T-helper 2 cell treated with Interferon-gamma antibody and Interleukin-4, amounts not matched to agents 100 ng/mL and 5 ng/mL, for 36 hours (primary cell): Measurements from ENCODE around the gene SAFB2. TPM values are rescaled to one million over a fixed set of nuclear protein-coding genes. Genes with fewer than 3 reads are reported as not detected.

Source experiments
- intact Hi-C: fragments of 100-400 bp; cut with micrococcal nuclease; formaldehyde crosslinking; loops from one replicate; pipeline ENCODE4 v1.15.1; 2023
- total RNA-seq: library from RNA; stranded (reverse); gene quantifications from 2 replicates; pipeline ENCODE4 v1.2.3, GENCODE V29; 2022

The SAFB2 gene
- total RNA-seq, 1 donor from 2014 or later = 108 TPM

DNA sequence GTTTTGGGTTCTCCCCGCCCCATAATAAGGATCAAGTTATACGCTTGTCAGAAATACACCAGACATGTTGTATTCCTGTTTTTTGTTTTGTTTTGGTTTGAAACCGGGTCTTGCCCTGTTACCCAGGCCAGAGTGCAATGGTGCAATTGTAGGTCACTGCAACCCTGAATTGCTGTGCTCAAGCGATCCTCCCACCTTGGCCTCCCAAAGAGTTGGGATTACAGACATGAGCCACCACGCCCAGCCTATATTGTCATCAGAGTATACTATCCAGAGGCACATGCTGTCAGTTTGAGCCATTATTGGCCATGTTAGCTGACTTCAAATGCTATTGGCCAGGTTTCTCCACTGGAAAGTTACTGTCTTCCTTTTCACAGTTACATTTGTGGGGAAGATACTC, 10.1 kb upstream of the SAFB2 start:
- intact Hi-C loops = no loop called here

DNA sequence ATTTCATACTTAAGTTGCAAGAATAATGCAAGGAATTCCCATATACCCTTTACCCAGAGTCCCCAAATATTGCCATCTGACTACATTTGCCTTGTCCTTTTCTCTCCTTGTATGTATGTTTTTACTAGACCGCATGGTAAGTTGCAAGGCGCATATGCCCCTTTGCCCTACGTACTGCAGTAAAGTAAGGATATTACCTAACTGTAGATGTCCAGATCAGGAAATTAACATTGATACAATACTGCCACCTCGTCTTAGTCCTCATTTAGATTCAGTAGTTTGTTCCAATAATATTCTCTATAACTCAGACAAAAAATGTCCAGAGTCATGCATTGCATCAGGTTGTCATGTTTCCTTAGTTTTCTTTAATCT, 9.7 kb upstream of the SAFB2 start:
- intact Hi-C loops = no loop called here

DNA sequence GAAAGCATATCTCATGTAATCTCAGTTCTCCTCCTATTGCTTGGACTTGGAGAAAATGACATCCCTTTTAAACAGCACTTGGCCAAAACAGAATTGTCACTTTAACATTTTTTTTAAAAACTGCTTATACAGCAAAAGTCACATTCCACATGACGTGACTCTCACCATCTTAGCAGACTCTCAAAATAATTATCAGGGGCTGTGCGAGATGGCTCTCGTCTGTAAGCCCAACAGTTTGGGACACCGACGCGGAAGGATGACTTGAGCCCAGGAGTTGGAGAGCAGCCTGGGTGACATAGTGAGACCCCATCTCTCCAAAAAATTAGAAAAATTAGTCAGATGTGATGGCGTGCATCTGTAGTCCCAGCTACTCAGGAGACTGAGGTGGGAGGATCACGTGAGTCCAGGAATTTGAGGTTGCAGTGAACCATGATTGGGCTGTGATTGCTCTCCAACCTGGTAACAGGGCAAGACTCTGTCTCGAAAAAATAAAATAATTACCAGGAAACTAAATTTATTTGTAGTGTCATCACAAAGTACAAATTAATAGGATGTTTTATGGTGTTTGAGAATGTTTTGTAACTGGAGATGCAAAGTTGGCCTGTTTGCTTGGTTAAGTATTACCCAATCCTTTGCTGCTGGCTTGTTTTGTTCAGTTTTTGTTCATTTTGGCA, 9.1 kb upstream of the SAFB2 start:
- intact Hi-C loops = no loop called here

DNA sequence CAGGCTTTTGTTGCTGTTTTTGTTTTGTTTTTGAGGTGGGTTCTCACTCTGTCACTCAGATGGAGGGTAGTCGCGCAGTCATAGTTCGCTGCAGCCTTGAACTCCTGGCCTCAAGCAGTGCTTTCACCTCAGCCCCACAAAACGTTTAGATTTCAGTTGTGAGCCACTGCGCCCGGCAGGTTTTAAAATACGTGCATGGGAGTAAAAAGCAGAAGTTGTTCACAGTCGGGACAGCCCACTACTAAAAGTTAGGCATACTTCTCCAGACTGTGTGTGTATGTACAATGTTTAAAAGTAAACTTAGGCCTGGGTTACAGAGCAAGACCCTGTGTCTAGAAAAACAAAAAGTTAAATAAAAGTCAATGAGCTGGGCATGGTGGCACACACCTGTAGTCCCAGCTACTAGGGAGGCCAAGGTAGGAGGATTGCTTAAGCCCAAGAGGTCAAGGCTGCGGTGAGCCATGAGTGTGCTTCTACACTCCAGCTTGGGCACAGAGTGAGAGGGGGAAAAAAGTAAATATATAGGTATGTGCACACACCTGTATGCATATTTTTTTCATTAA, 6.4 kb upstream of the SAFB2 start:
- intact Hi-C loops = loop anchor here (10.0 kb wide), 1 partner anchor 276 kb away; the partner anchor contains the start of genes NDUFA11 and VMAC

DNA sequence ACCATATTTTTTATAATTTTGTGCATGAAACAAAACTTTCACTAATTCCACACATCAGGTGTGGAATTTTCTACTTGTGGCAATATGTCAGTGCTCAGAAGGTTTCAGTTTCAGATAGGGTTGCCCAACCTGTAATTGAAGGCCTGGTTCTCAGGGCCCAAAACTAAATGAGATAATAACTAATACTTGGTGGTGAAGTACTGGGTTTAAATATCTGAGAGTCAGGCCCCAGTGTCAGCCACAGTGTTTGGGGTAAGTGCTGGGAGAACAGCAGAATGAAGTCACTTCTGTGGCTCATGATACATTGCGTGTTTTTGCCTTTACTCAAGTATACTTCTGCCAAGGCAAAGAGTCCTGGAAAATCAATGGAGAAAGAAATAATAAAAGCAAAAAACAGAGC, 5.9 kb upstream of the SAFB2 start:
- intact Hi-C loops = loop anchor here (10.0 kb wide), 1 partner anchor 276 kb away; the partner anchor contains the start of genes NDUFA11 and VMAC

DNA sequence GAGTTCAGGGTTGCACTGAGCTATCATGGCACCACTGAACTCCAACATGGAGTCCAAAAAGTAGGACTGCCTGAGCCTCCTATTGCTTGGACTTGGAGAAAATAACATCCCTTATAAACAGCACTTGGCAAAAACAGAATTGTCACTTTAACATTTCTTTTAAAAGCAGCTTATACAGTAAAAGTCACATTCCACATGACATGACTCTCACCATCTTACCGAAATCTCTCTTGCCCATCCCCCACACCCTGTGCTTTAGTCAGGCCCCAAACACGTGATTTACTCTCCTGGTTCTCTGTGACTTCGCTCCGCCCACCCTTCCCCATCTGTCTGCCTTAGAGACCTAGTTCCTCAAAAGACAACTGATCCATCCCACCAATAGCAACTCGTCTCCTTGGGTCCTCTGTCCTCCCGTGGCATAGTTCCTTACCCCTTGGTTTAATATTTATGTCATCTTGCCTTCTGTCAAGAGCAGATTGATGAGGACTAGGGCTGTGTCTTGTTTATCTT, 4.9 kb upstream of the SAFB2 start:
- intact Hi-C loops = loop anchor here (10.0 kb wide), 1 partner anchor 277 kb away; the partner anchor contains the start of genes NDUFA11 and VMAC

DNA sequence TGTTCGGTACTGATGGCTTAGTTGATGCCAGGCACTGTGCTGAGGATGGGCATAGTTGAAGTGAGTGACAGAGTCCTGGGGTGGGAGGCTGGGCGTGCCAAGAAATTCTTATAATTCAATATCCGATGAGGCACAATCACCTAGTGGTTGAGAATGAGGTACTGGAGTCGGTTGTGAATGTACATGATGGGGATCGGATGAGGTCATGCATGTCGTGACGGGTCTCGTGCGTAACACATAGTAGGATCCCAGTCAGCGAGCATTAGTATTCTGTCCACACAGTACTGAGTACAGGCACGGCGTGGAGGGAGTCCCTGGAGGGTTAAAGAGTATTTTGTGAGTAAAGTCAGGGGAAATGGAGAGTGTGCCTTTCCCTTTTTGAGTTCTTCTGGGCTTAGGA, 3.1 kb upstream of the SAFB2 start:
- intact Hi-C loops = loop anchor here (10.0 kb wide), 1 partner anchor 279 kb away; the partner anchor contains the start of genes NDUFA11 and VMAC

DNA sequence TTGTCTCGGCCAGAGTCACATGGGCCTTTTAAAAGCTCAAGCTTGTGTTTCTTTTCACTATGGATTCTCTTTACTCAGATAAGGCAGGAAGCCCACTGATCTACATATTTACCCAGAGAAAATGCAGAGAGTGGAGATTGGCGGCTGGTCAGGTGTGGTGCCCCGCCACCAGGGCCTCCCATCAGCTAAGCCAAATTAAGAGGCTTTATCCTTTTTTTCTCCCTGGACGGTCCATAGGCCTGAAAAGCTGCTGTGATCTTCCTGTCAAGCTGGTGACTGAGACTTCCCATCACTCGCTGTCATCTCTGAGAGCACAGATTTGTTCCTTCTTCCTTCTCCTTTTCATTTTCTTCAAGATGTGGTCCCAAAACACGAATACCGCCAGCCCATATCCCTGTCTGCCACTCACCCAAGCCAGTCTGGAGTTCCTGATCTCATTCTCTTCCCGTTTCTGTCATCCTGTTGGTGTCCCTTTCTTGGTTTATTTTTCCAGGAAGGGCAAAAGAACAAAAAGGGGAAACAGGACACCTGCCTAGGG, 2.2 kb upstream of the SAFB2 start:
- intact Hi-C loops = loop anchor here (10.0 kb wide), 1 partner anchor 280 kb away; the partner anchor contains the start of genes NDUFA11 and VMAC

DNA sequence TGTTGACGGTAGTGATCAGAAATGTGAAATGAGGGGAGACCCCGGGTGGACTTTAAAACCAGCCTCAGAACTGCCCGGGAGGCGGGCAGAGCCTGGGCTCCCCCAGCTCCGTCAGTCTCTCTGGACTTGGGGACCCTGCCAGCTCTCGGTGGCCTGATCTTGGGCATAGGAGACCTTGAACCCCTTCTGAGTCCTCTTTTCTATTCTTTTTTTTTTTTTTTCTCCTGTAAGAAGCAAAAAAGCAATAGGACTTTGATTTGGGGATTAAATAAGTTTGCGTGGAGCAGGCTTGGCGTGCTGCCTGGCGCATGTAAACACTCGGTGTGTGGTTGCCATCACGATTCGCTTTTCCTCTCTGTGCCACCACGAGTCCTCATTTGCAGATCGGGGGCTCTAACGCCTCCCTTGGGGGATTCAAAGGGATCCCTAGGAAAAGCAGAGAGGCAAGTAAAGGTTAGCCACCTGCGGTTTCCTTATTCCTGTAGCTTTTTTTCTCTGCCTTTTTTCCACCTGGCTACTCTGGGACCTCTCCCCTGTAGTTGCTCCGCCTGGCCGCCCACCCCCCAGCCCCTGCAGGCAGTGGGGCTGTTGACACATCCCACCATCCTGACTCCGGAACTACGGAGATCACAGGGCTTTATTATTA, 1.6 kb upstream of the SAFB2 start:
- intact Hi-C loops = loop anchor here (10.0 kb wide), 1 partner anchor 281 kb away; the partner anchor contains the start of genes NDUFA11 and VMAC

DNA sequence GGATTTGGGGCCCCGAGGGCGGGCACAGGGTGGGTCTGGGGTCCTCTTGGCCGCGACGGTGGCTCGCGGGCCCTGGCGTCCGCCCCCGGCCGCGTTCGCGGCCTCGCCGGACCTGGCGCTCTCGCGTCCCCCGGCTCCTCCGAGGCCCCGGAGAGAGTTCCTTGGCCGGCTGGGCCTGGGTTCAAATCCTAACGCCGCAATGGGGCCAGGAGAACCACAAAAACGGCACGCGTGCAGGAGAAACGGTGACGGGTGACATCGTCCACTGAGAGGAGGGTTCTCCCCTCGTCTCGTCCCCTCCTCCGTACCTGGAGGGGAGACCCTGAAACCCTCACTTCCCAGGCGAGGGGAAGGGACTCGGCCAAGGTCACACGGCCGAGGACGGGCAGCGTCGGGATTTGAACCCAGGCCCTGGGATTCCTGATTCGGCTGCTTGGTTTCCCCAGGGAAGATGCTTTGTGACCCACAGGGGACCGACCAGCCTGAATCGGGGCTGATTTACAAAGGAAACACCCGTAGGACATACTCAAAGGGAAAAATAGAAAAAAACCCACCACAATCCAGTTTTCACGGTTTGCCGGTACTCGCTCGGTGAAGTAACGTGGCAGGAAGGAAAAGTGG, 931 bp upstream of the SAFB2 start:
- intact Hi-C loops = loop anchor here (2.0 to 10.0 kb wide), 3 partner anchors 167 to 833 kb away; partner anchors contain the start of genes DUS3L, FEM1A, NDUFA11 and VMAC

DNA sequence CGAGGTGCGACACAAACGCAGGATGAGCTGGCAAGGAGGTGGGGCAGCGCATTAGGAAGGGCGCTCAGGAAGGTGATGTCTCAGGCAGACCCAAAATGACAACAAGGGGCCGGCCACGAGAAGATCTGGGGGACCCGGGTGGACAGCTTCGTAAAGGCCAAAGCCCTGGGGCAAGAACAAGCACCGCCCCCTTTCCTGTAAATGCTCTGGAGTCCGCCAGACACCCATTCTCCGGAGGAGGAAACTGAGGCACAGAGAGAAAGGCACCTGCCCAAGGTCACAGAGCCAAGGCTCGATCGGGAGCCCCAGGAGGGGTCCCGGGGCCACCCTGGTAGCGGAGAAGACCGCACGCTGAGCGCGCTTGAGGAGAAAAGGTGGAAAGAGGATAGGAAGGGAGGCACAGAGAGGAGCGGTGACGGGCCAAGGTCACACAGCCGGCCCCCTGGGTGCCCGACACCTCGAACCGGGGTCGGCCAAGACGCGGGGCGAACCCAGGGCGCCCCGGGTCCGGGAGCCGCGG, 571 bp downstream of the SAFB2 start:
- intact Hi-C loops = loop anchor here (1.0 to 10.0 kb wide), 5 partner anchors 58 to 831 kb away; partner anchors contain the start of genes CATSPERD, DUS3L, FEM1A and LONP1

DNA sequence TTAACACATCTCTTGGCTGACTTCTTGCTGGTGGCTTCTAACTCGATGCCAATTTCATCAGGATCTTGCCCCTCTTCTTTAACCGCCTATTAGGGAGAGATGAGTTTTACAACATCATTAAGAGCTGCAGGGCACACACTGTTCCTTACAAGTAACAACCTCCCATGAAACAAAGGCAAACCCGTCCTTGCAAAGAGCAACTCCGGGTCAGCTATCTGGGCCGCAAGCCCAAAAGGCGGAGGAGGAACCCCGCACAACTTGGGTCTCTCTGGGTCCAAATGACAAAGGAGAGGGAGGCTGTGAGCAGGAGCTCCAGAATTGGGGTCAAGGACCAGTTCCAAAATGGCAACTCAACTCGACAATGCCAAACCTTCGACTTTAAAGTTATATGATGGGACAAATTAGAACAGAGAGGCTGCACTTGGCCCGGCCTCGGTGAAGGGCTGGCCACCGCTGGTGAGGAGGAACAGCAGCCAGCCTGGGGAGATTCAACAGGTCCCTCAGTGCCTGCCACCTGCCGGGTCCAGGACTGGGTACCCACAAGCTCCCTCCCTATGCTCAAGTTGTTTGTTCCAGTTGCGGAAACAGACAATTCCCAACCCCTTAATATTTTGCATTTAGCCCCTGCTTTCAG, 1.1 kb downstream of the SAFB2 start:
- intact Hi-C loops = loop anchor here (10.0 kb wide), 1 partner anchor 283 kb away; the partner anchor contains the start of genes NDUFA11 and VMAC

DNA sequence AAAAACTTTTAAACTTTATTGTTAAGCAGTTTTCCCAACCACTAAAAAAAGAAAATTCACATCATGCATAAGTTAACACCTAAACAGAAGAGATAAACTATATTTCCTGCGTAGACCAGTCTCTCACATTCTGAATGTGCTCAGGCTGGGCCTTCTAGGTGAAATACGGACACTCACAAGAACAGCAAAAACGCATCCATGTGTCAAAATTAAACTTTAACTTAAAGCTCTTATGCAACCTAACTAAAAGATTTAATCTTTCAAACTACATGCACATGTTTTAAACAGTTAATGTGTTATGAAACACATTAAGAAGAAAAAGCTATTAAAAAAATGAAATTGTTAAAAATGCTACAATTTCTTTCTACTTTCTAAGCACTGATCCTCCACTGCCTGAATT, 2.6 kb downstream of the SAFB2 start:
- intact Hi-C loops = loop anchor here (10.0 kb wide), 1 partner anchor 285 kb away; the partner anchor contains the start of genes NDUFA11 and VMAC

DNA sequence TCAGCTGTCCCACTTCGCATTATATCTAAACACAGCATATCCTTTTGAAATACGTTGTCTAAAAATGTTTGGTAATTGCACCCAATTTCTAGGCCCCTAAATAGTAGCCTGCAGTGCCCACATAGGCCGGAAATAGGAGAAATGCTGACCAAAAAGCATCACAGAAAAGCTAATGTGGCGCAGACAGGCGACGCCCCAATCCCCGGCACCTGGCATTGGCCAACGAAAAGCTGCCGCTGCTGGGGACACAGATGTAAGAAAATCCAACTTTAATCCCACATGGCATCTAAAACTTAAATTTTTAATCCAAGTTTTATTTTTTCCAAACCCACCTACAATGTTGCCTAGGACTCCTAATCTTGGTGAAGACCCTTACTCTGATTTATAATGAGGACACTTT, 4.0 kb downstream of the SAFB2 start:
- intact Hi-C loops = no loop called here

DNA sequence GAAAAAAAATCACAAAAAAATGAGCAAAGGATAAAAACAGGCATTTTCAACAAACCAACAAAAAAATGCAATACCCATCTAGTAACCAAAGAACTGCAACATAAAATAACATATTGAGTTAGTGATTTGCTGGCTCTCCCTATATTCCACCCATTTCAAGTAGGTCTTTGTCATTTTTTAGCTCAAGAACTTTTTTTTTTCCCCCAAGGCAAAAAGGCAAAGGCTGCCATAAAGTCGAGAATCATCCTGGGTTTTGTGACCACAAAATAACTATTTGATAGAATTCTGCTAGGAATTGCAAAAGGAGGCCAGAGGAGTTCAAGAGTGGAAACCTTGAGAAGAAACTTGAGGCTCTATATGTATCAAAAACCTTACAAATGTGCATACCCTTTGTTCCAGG, 5.5 kb downstream of the SAFB2 start:
- intact Hi-C loops = no loop called here

DNA sequence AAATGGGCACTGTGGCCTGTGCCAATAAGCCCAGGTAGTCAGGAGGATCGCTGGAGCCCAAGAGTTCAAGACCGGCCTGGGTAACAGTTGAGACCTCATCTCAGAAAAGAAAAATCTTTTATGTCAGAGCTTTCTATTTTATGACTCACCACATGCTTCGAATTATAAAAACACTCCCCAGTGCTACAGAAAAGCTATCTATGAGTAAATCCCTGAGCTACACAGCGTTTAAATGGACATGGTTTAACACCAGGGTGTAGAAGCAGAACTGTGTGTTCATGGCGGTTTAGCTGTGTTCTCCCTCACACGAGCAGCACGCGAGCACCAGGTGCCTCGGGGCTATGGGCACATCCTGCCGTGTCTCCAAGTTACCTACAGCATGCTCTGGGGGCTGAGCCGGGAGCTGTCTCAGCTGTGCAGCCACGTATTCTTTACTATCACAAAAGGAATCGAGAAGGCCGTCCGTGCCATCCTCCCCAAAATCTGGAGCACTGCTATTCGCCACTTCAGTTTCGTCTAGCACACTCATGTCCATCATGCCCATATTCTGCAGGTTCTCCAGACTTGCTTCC, 6.7 kb downstream of the SAFB2 start:
- intact Hi-C loops = no loop called here

DNA sequence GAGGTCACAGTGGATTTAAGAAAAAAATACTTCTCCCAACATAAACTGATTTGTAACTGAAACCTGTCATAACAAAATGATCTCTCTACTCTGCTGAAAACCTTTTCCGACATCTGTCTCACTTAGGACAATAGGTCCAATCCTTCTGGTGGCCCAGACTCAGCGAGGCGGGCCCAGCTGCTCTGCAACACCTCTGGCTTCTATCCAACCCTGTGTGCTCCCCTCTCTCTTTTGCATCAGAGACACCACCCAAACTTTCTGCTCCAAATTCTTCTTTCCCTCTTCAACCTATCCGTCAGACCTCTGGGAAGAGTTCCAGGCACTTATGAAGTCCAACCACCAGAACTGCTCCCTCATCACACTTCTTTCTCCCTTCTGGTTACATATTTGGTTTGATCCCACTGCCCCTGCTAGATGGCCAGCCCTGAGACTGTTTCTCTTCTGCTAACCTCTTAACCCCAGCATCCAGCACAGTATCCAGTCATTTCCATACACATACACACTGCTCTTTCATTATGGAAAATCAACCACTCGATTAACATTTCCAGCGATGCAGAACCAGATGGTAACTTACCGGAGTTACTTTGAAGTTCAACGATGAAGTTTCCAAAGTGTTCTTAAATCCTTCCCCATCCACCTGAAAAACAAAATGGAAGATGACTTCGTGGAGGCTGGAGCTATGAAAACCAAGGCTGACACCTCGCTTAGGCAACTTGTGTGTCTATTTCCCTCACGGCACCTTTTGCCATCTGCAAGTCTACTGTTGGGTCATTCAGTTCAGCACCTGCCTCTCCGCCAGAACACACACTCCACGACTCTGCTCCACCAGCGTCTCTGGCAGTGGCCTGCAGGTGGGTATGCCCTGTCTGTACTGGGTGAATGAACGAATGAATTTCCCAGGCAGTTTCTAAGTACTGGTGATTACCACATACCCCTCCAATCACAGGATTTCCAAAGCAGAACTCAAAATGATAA, 9.4 kb downstream of the SAFB2 start:
- intact Hi-C loops = no loop called here

DNA sequence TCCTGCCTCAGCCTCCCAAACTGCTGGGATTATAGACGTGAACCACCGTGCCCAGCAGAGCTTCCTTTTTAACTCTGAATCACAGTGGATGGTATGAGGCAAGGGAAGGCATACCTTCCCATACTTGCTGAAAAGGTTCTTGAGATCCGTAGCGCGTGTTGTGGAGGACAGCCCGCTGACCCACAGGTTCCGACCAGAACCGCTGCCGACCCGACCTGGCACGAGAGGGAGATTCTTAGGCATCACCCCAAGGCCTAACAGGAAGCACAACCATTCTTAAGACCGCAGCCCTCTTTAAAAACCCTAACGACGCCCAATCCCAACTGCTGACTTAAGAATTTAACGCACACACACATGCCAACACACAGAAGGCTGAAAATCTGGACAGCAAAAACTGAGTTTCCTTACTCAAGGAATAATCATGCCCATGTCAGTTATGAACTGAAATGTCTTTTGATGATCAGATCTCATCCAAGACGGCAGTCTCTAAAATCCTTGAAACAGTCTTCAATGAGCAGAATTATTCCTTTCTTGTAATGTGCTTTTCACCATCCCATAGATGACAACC, 12.6 kb downstream of the SAFB2 start:
- intact Hi-C loops = no loop called here
